NB4 (cell line): ENCODE results near the gene ENOX1.

ENCODE experiments used
- DNase-seq: peaks from one replicate; pipeline ENCODE4 v3.0.0; 2010; ENCODE audit warnings: low read depth
- H3K4me3 ChIP-seq: one replicate; pipeline ENCODE4 v1.5.1; 2011; ENCODE audit warnings: mild to moderate bottlenecking, low read depth, low read length, moderate library complexity
- MYC ChIP-seq: IDR thresholded peaks from 2 replicates; pipeline ENCODE4 v1.6.1; 2011; ENCODE audit warnings: low read depth, low read length
- POLR2A ChIP-seq: IDR thresholded peaks from 2 replicates; pipeline ENCODE4 v1.6.1; 2011; ENCODE audit warnings: mild to moderate bottlenecking; ENCODE audit not compliant: insufficient read length; ENCODE audit errors: extremely low read depth
- TF ChIP-seq, protein P1 (sequence below): IDR thresholded peaks from one replicate; pipeline ENCODE4 v1.5.1; 2012; ENCODE audit warnings: low read depth, low read length
- TF ChIP-seq, protein P2 (sequence below): IDR thresholded peaks from 2 replicates; pipeline ENCODE4 v1.6.1; 2011; ENCODE audit warnings: low read depth, low read length

The ENOX1 gene

DNA sequence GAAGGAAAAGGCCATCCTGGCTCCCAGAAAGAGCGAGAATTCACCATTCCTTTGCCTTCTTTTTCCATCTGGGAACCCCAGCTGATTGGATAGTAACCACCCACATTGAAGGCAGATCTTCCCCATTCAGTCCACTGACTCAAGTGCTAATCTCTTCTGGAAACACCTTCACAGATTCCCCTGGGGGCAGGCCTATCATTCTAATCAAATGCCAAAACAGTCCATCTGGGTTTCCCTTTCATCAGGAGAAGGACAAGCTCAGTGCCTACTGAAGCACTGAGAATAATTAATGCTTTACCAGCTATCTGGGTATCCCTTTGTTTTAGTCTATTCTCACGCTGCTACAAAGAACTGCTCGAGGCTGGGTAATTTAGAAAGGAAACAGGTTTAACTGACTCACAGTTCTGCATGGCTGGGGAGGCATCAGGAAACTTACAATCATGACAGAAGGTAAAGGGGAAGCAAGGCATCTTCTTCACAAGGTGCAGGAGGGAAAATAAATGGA lies 293.2 kb downstream of the ENOX1 start:
- no peak overlapping the region for H3K4me3 ChIP-seq
- TF ChIP-seq MYC (no peak), POLR2A (no peak)
- TF ChIP-seq, protein P1, sequence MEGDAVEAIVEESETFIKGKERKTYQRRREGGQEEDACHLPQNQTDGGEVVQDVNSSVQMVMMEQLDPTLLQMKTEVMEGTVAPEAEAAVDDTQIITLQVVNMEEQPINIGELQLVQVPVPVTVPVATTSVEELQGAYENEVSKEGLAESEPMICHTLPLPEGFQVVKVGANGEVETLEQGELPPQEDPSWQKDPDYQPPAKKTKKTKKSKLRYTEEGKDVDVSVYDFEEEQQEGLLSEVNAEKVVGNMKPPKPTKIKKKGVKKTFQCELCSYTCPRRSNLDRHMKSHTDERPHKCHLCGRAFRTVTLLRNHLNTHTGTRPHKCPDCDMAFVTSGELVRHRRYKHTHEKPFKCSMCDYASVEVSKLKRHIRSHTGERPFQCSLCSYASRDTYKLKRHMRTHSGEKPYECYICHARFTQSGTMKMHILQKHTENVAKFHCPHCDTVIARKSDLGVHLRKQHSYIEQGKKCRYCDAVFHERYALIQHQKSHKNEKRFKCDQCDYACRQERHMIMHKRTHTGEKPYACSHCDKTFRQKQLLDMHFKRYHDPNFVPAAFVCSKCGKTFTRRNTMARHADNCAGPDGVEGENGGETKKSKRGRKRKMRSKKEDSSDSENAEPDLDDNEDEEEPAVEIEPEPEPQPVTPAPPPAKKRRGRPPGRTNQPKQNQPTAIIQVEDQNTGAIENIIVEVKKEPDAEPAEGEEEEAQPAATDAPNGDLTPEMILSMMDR: no peak
- TF ChIP-seq, protein P2, sequence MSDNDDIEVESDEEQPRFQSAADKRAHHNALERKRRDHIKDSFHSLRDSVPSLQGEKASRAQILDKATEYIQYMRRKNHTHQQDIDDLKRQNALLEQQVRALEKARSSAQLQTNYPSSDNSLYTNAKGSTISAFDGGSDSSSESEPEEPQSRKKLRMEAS: no peak
- no peak for DNase-seq

DNA sequence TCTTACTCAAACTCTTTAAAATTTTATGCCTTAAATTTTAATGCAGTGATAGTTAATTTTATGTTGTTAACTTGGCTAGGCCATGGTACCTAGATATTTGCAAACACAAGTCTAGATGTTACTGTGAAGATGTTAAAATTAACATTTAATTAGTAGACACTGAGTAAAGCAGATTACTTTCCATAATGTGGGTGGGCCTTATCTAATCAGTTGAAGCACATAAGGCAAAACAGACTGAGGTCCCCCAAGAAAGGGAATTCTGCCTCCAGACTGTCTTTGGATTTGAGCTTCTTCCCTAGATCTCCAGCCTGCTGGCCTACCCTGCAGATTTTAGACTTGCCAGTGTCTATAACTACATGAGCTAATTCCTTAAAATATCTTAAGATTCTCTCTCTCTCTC lies 294.0 kb downstream of the ENOX1 start:
- DNase-seq: no peak
- no peak overlapping the region for H3K4me3 ChIP-seq
- TF ChIP-seq POLR2A (no peak), MYC (no peak)
- TF ChIP-seq, protein P2: no peak
- TF ChIP-seq, protein P1: no peak

DNA sequence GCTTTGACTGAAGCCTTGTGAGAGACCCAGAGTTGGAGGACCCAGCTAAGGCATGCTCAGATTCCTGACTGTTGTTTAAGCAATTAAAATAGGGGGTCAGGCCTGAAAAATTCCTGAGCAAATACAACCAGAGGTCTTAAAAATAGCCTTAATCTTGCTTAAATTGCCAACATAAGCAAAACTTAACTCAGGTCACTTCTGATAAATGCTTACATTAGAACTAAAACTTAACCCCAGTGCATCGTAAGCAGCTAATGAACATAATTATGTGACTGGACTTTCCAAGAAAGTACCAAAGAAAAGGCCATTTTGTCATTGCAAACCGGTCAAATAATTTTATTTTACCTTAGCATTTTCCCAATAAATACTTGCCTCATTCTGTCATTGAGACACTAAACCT lies 294.5 kb downstream of the ENOX1 start:
- TF ChIP-seq, protein P1: no peak
- TF ChIP-seq, protein P2: no peak
- TF ChIP-seq MYC (no peak), POLR2A (no peak)
- DNase-seq: no peak
- H3K4me3 ChIP-seq: no peak overlapping the region

GRCh38 chr13:43489233-43489632 lies 297.5 kb downstream of the ENOX1 start:
- DNase-seq: no peak
- TF ChIP-seq, protein P2: no peak
- TF ChIP-seq POLR2A (no peak), MYC (no peak)
- TF ChIP-seq, protein P1: no peak
- no peak overlapping the region for H3K4me3 ChIP-seq

- H3K4me3 ChIP-seq: no peak overlapping the region
- no peak for DNase-seq
- TF ChIP-seq, protein P2: no peak
- TF ChIP-seq MYC (no peak), POLR2A (no peak)
- TF ChIP-seq, protein P1: no peak
Measured at GRCh38 chr13:43487885-43488284, 298.9 kb downstream of the ENOX1 start.
